Panc1 (cell line): Measurements from ENCODE around the gene ZDHHC8. TPM values are rescaled to one million over a fixed set of nuclear protein-coding genes. Genes with fewer than 3 reads are reported as not detected.

Experiments
- ATAC-seq: fragments of 200-7000 bp; cut with Tn5 transposase; 2 replicates; pipeline ENCODE4 v1.9.1; 2020; ENCODE audit warnings: mild to moderate bottlenecking, moderate library complexity
- BruUV-seq: library from RNA; stranded (reverse); fragments of 400-500 nt; replicated peaks from 2 replicates; lab custom pipeline; 2021; lab: Mats Ljungman, UMichigan
- CTCF ChIA-PET: fragments of 300-600 bp; sonication (Branson Sonifier 250); formaldehyde crosslinking; loops from one replicate; lab custom pipeline; 2022; ENCODE audit warnings: antibody characterized with exemption; lab: Charles Lee
- POLR2A ChIA-PET: fragments of 300-600 bp; sonication (Branson Sonifier 250); formaldehyde crosslinking; loops from one replicate; lab custom pipeline; 2022; ENCODE audit warnings: antibody characterized with exemption; lab: Charles Lee
- DNase-seq: peaks from one replicate; pipeline ENCODE4 v3.0.0-alpha.2; 2010; ENCODE audit warnings: low read depth, low spot score
- H3K27ac ChIP-seq: 2 replicates; pipeline ENCODE4 v1.5.1; 2011; ENCODE audit warnings: mild to moderate bottlenecking, low read length, inconsistent platforms
- H3K27me3 ChIP-seq: fragments of 200-500 bp; sonication (Bioruptor generic); 2 replicates; pipeline ENCODE4 v1.6.0; 2014; ENCODE audit warnings: low read length, inconsistent platforms; ENCODE audit not compliant: control insufficient read depth, insufficient read depth
- H3K36me3 ChIP-seq: fragments of 200-500 bp; sonication (Bioruptor generic); 2 replicates; pipeline ENCODE4 v1.5.1; 2014; ENCODE audit warnings: inconsistent platforms, mild to moderate bottlenecking, low read length, moderate library complexity; ENCODE audit not compliant: control insufficient read depth, insufficient read depth
- H3K4me1 ChIP-seq: 2 replicates; pipeline ENCODE4 v1.5.1; 2011; ENCODE audit warnings: inconsistent platforms, mild to moderate bottlenecking, low read length, moderate library complexity; ENCODE audit not compliant: control insufficient read depth, insufficient read depth
- H3K4me3 ChIP-seq, 2 experiments: 2 replicates each; pipeline ENCODE4 v1.5.1; 2011 to 2012; ENCODE audit warnings: low read depth in 2 of 2, low read length in 2 of 2, mild to moderate bottlenecking in 2 of 2, inconsistent platforms in 1 of 2, moderate library complexity in 1 of 2
- H3K9me3 ChIP-seq: fragments of 200-500 bp; sonication (Bioruptor generic); 2 replicates; pipeline ENCODE4 v1.5.1; 2014; ENCODE audit warnings: low read depth, mild to moderate bottlenecking, inconsistent platforms, low read length, moderate library complexity; ENCODE audit not compliant: control insufficient read depth, insufficient read depth
- CTCF ChIP-seq: fragments of 450-650 bp; IDR thresholded peaks from 2 replicates; pipeline ENCODE4 v1.5.1; 2017; ENCODE audit warnings: mild to moderate bottlenecking
- POLR2AphosphoS5 ChIP-seq: IDR thresholded peaks from 2 replicates; pipeline ENCODE4 v1.6.1; 2012; ENCODE audit warnings: mild to moderate bottlenecking, low read depth, low read length, moderate library complexity
- REST ChIP-seq, 2 experiments: IDR thresholded peaks; 2 replicates each; pipeline ENCODE4 v1.6.1; 2011 to 2012; ENCODE audit warnings: low read depth in 2 of 2, control low read depth in 1 of 2, low read length in 1 of 2, mild to moderate bottlenecking in 1 of 2, moderate library complexity in 1 of 2; ENCODE audit not compliant: insufficient read depth in 1 of 2
- SIN3A ChIP-seq: IDR thresholded peaks from 2 replicates; pipeline ENCODE4 v1.6.1; 2012; ENCODE audit warnings: low read depth, mild to moderate bottlenecking, low read length, moderate library complexity, borderline replicate concordance; ENCODE audit not compliant: insufficient read depth
- TCF7L2 ChIP-seq: IDR thresholded peaks from 2 replicates; pipeline ENCODE4 v1.6.1; 2011; ENCODE audit warnings: mild to moderate bottlenecking, low read depth, low read length, inconsistent platforms
- in situ Hi-C: cut with HindIII; loops from 2 replicates; pipeline ENCODE4 v1.10.0; 2016; ENCODE audit warnings: low sequenced_read_pairs, low pct_unique_long_range_greater_than_20kb
- intact Hi-C: fragments of 100-400 bp; cut with micrococcal nuclease; formaldehyde crosslinking; loops from one replicate; pipeline ENCODE4 v1.10.0; 2022; ENCODE audit not compliant: unreplicated experiment
- total RNA-seq: library from RNA; stranded (reverse); gene quantifications from one replicate; pipeline ENCODE4 v1.2.1, GENCODE V29; 2021; ENCODE audit not compliant: unreplicated experiment

The ZDHHC8 gene
- total RNA-seq, 1 experiment from 2014 or later: 79.0 TPM

- Histone ChIP-seq H3K36me3 (peaks cover 2% of the 10 kb centered on the region; the same call in 1 of the 2 replicates), H3K4me3 (no peak overlapping the region), H3K4me1 (no peaks in the 10 kb centered on the region), H3K9me3 (no peaks in the 10 kb centered on the region), H3K27ac (no peak overlapping the region), H3K27me3 (no peaks in the 10 kb centered on the region)
- intact Hi-C loops: no loop called here
- no peak for DNase-seq
- ATAC-seq: no peak
- POLR2A ChIA-PET: no interaction called here
- BruUV-seq: no TSS peak
- TF ChIP-seq CTCF: no peak
- TF ChIP-seq SIN3A: no peak
- TF ChIP-seq REST (IDR thresholded peaks at IDR 0.05; ENCODE audit: insufficient read depth in 1 of 2, low read depth in 2 of 2, low read length in 1 of 2): no peak
- no peak for TF ChIP-seq TCF7L2
- CTCF ChIA-PET: no interaction called here
- in situ Hi-C loops: no loop called here
Observed at GRCh38 chr22:20135806-20136602, 4.4 kb downstream of the ZDHHC8 start.

GRCh38 chr22:20136603-20136873 lies 4.9 kb downstream of the ZDHHC8 start:
- ATAC-seq (no peak), DNase-seq (no peak)
- intact Hi-C loops: no loop called here
- Histone ChIP-seq H3K27ac (no peak overlapping the region), H3K36me3 (peaks cover 2% of the 10 kb centered on the region; the same call in 1 of the 2 replicates), H3K27me3 (no peaks in the 10 kb centered on the region), H3K4me3 (no peak overlapping the region), H3K4me1 (no peaks in the 10 kb centered on the region), H3K9me3 (no peaks in the 10 kb centered on the region)
- in situ Hi-C loops: no loop called here
- no peak for TF ChIP-seq POLR2AphosphoS5
- no peak for TF ChIP-seq CTCF
- TF ChIP-seq REST (IDR thresholded peaks at IDR 0.05; ENCODE audit: insufficient read depth in 1 of 2, low read depth in 2 of 2, low read length in 1 of 2): no peak
- TF ChIP-seq TCF7L2: no peak
- TF ChIP-seq SIN3A: no peak
- BruUV-seq: no TSS peak
- CTCF ChIA-PET: no interaction called here
- POLR2A ChIA-PET: no interaction called here
